OCI-M2 (cell line): ENCODE results near the gene PDE8B.

Source experiments
- DNase-seq: peaks from one replicate; lab custom pipeline; 2025; ENCODE audit not compliant: unreplicated experiment; lab: John Stamatoyannopoulos, UW

PDE8B gene

DNA sequence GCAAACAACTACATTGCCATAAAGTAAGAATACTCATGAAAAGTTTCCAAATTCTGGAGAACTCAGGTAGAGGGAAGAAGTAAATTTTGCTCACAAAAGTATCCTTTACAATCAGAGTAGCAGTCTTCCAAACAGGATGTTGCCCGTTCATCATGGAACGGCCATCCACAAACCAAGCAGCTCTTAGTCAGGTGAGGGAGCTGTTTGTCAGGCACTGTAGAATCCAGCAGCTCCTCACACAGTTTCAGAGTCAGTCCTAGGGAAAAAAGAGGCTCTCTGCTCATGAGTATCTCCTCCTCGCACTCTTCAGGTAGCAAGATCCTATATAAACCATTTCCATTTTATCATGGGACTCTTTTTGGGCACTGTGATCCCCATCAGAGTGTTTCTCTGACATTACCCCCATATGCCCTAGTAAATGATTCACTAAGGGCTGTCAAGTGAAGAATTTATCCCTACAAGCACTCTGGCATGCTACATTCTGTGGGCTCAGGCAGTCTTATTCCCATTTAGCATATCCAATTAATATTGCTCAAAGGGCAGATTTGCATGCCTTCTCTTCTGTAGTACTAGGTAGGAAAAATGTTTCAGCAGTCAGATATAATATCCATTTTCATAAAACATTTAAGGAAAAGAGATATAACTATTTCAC, 183.7 kb downstream of the PDE8B start:
- no peak for DNase-seq

DNA sequence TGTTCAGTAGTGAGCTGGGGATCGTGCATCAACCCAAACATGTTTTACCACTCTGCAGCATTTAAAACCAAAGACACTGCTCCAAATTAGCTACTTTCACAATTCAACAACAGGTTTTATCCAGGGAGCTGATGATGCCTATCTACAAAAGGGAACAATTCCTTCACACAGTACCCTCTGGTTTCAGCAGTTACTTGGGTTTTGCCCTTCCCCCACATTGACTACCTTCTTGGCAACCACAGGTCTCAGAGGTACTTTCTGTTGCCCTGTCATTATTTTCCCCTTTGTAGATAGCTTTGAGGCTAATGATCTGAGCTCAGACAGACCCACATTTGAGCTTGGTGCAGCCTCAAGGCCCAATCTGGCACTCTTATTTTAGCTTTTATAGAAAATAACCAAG, 185.5 kb downstream of the PDE8B start:
- no peak for DNase-seq

DNA sequence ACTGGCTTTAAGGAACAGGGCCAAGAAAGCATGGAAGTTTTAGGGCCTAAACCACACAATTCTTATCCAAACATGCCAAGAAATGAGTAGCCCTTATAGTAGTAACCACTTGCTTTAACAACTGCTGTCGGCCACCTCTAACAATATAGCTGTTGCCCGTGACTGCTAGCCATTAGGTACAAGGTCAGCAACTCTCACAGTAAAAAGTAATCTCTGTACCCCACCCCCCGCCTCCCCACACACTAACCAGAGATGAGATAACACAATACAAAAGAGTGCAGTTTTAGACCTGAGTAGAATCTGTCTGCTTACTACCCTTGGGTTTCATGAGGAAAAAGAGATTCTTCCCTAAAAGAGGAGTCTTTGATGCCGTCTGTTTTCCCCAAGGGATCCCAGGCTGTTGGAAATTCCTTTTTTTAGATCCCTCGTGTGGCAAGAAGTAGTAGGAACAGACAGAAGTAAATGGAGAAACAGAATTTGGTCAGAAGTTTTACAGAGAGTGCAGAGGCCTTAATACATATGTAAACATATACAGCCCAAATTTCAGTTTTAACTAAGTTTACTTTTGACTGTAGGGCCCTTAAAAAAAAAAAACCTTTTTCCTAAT, 187.3 kb downstream of the PDE8B start:
- DNase-seq, result no peak

DNA sequence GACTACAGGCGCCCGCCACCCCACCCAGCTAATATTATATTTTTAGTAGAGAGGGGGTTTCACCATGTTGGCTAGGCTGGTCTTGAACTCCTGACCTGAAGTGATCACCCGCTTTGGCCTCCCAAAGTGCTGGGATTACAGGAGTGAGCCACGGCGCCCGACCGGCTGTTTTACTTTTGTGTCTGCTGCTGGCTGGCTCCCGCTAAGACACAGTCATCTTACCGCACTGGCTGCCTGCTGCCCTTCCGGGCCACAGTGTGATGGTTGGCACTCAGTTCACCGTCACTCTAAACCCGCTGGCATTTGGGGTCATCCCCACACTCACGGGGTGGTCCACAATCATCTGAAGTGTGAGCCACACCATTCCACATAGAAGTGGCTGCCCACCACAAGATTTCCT, 188.0 kb downstream of the PDE8B start:
- no peak for DNase-seq

DNA sequence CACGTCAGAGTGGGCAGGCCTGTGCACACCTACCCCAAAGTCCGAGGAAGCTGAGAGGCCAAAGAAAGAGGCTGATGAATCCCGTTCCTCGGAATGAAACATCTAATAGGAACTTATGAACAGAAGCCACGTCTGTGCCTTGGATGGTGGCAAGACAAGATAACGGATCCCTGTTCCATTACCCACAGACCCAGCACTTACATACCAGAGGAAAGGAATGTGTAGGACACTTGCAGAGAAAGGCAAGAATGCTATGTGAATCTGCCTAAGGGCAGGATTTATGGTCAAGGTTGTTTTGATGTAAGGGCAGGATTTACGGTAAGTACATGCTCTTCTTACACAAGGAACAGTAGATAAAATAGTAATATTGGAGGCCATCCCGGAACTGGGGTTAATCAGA, 188.4 kb downstream of the PDE8B start:
- DNase-seq, result no peak

DNA sequence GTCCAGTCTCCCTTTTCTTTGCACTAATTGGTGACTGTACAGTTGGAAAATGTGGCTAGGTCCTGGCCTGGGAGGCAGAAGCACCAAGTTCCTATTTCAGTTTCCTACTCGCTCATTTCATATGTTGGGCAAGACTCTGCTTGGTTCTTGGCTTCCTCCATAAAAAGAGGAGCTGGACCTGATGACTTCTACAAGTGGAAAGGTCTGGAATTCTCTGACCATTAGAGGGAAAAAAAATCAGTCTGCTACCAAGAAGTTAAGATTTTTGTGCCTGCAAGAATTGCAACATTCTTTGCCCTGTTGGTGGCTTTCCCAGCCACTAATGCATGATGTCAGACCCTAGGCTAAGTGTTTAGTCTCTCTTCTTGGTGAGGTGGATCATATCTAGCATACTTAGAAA, 190.2 kb downstream of the PDE8B start:
- DNase-seq, result no peak

DNA sequence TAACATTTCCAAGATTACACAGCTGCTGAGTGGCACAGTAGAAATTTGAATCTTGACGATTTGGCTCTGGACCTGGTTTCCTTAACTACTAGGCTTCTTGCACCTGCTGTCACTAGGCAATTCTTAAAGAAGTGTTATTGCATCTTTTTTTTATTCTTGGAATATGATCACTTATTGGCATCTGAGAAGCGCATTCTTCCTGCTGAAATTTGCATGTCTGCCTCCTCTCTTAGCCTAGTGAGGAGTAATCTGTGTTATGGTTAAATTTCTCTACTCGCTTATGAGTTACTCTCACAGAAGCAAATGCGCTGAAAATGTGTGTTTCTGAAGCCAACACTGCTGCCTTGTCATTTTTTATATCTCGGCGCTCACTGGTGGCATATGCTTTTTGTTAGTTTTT, 192.3 kb downstream of the PDE8B start:
- no peak for DNase-seq

DNA sequence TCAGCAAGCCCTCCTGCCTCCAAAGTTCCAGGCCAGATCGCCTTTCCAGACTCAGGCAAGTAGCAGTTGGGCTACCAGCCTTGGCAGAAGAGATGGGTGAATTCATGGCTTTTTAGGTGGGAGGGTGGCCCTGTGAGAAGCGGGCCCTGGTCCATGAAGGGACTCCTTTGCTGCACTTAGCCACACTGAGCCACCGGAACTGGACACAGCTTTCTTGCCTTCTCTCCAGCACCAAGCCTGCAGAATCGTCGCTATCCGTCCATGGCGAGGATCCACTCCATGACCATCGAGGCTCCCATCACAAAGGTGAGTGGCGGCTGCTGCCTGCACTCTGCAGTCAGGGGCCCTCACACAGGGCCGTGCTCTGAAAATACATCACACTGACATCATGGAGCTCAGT, 196.7 kb downstream of the PDE8B start:
- DNase-seq, result no peak

DNA sequence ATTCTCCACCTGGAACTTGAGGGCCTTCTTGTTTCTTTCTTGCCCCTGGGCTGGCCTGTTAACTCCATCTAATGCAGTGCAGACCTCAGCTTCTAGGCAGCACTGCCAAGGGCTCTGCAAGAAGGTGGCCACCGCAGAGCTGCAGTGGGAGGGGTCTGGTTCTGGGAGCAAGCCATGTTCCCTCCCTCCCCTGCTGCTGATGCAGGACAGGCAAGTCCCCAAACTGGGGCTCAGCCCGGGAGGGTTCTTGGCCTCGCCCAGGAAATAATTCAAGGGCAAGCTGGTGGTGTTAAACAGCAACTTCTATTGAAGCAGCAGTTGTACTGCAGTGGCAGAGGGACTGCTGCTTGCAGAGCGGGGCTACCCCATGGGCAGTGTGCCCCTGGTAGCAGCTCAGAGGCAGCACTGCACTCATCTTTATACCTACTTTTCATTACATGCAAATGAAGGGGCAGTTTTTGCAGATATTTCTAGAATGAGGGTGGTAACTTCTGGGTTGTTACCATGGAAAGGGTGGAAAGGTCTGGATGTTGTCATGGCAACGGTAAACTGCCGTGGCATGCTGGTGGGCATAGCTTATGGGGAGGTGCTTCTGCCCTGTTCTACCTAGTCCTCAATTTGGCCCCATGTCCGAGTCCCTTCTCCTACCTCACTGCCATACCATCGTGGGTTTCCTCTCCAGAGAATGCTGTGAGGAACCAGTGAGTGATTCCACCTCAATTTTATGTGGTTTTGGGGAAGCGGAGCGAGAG, 199.6 kb downstream of the PDE8B start:
- DNase-seq, result no peak

DNA sequence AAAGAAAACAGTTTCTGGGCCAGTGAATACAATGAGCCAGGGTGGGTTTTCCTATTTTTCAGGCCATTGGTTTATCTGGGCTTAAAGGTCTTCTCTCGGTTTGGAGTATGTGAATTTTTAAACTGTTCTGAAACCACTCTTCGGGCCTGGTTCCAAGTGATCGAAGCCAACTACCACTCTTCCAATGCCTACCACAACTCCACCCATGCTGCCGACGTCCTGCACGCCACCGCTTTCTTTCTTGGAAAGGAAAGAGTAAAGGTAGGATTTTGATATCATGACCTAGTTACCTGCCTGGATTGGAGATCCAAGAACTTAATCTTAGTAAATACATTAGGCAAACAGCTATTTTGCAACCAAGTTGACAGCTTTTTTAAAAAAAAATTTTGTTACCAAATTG, 202.6 kb downstream of the PDE8B start:
- no peak for DNase-seq

DNA sequence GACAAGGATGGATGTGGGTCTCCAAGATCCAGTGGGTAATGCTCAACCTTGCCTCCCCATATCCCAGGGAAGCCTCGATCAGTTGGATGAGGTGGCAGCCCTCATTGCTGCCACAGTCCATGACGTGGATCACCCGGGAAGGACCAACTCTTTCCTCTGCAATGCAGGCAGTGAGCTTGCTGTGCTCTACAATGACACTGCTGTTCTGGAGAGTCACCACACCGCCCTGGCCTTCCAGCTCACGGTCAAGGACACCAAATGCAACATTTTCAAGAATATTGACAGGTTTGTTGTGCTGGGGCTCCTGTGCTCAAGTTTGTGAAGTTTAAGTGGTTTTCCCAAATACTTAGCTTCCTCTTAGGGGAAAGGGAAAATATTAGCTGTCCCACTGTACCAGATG, 207.7 kb downstream of the PDE8B start:
- no peak for DNase-seq

DNA sequence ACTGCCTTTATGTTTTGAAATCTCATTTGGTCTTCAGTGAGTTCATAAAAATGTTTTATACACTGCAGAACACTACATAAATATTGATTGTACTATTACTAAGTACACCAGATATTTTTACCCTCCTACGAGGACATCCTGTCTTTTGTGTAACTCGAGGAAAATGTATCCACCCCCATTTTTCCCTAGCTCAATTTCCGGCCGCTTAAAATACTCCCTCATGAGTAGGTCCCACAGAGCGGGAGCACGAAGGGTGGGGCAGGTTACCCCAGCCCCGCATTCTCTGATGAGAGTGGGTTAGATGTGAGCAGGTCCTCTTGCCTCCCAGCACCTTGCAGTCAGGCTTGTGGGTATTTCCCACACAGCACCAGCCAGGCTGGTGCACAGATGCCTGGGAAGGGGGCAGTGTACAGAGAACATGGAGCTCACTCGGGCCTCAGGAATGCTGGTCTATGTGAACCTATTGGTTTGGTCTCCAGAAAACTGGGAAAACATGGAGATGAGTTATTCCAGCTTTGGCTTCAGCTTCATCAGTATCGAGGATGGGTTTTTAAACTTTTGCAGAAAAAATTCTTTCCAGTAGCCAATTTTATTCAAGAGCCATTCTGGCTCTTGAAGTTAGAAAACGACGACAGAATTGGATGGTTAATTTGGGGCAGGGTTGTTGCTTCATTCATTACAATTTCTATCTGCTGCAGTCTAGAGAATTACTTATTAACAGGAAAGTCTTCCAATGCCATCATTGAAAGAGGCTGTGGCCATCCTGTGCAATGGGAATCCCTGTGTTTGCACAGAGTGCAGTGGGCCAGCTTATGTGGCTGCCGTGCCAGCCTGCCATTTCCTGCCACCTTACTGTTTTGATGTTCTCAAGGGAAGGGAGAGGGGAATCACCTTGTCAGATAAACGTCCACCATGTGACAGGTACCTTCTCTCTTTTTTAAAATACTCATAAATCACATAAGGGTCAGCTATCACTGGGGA, 208.4 kb downstream of the PDE8B start:
- DNase-seq, result no peak

DNA sequence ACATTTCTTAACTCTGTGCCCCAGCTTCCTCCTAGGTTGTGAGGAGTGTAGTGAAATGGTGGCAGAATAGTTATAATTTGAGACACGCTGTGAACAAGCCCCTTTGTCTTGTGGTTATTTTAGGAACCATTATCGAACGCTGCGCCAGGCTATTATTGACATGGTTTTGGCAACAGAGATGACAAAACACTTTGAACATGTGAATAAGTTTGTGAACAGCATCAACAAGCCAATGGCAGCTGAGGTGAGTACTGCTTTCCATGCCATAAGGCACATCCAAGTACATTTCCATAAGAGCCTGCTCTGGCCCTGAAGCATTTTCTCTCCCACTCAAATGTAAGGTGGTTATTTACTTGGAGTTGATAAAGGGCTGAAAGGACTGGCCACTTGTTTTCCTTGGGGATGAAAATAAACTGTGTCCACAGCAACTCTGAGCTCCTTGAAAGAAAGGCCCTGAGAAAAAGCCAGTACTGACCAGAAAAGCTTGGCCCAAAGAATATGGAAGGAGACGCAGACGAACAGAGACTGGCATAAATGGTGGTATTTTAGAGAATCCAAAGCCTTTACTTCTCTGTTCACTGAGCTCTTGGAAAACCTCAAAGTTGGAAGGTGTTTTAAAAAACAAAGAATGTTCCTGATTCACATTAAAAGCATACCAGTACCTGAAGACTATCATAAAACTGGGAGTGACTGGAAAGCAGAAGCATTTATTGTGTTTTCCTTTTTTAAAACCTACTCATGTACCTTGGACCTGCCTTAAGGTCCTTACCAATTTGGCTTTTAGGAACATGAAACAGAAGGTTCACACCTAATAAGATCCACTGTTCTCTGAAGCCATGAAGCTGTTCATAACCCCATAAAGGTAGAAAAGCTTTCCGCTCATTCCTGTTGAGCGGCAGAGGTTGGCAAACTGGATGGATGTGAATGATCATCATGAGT, 209.4 kb downstream of the PDE8B start:
- DNase-seq, result no peak

DNA sequence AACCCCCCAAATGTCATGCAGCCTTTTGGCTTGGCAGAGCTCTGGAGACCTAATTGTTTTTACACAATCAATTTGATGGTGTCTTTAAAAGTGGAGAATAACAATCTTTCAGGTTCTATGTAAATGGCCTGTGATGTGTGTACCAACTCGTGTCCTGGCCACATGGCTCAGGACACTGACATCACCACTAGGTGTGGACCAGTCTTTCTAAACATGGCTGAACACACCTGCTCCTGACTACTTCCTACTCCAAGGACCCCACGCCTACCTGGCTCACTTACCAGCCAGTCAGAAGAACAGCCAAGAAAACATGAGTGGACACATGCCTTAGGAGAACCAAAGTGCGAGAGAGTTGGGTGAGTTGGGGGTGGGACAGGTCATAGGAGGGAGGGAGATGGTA, 210.5 kb downstream of the PDE8B start:
- no peak for DNase-seq

DNA sequence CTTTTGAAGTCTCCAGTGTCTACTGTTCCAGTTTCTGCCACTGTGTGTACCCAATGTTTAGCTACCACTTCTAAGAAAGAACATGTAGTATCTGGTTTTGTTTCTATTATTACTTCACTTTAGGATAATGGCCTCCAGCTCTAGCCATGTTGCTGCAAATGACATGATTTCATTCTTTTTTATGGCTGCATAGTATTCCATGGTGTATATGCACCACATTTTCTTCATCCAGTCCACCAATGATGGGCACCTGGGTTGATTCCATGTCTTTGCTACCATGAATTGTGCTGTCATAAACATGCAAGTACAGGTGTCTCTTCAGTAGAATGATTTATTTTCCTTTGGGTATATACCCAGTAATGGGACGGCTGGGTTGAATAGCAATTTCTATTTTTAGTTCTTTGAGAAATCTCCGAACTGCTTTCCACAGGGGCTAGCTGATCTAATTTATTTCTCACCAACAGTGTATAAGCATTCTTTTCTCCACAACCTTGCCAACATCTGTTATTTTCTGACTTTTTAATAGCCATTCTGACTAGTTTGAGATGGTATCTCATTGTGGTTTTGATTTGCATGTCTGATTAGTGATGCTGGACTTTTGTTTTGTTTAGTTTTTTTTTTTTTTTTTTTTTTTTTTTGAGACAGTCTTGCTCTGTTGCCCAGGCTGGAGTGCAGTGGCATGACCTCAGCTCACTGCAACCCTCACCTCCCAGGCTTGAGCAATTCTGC, 212.7 kb downstream of the PDE8B start:
- DNase-seq, result no peak

DNA sequence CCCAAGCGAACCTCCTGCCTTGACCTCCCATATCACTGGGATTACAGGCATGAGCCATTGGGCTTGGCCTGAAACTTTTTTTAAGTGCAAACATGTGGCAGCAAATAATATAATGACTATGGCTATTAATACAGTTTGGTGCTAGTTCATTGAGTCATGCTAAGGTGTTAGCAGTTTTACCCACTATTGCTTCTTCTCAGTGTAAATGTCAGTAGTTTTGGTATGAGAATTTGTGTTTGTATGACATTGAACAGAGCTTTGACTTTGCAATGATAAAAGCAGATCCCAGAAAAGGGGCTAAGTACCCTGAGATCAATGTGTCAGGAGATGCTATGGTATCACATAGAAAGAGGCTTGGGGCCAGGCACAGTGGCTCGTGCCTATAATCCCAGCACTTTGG, 214.4 kb downstream of the PDE8B start:
- no peak for DNase-seq

DNA sequence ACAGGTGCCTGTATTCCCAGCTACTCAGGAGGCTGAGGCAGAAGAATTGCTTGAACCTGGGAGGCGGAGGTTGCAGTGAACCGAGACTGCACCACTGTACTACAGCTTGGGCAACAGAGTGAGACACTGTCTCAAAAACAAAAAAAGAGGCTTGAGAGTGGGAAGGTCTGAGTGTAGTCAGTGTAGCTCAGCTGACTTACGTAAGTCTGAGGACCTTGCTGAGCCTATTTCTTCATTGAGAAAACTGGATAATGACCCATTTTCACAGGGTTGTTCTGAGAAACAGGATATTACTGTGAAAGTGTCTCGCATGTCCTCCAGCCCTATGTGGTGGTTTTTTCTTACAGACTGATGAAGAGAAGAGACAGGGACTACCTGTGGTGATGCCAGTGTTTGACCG, 214.9 kb downstream of the PDE8B start:
- no peak for DNase-seq

DNA sequence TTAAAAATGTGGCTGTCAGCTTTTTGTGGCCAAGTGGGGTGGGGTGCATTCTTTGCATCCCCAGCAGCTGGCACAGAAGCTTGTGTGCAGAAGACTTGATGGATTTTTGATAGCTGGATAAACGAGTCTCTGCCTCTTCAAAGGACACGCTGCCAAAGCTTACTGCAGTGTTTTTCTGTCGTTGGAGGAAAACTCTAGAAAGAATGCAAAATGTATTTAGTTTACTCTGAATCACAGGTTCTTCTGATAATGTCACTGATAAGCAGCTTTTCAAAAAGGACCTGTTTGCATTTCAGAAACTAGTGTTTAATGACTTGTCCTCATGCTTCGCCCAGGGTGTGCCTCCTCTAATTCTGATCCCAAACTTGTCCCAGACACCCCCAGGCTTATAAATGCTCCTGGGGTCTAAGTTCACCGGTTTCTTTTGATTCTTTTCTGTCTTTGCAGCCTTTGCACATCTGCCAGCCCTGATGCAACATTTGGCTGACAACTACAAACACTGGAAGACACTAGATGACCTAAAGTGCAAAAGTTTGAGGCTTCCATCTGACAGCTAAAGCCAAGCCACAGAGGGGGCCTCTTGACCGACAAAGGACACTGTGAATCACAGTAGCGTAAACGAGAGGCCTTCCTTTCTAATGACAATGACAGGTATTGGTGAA, 215.6 kb downstream of the PDE8B start:
- DNase-seq, result no peak

DNA sequence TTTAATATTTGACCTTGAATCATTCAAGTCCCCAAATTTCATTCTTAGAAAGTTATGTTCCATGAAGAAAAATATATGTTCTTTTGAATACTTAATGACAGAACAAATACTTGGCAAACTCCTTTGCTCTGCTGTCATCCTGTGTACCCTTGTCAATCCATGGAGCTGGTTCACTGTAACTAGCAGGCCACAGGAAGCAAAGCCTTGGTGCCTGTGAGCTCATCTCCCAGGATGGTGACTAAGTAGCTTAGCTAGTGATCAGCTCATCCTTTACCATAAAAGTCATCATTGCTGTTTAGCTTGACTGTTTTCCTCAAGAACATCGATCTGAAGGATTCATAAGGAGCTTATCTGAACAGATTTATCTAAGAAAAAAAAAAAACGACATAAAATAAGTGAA, 216.2 kb downstream of the PDE8B start:
- no peak for DNase-seq
